Superior temporal gyrus (tissue), 1 donor: Measurements from ENCODE around the gene RPS6KA2.
A peak's percentile ranks its signal among the peaks of the same experiment; 100 is the strongest.
"Not testable (repeated sequence)": the region's sequence is repeated elsewhere in the genome, so short reads cannot be mapped to it uniquely, and the experiment has no call there.

Experiments
- DNase-seq: peaks from one replicate; pipeline ENCODE4 v3.0.0-alpha.2; 2016; ENCODE audit errors: extremely low spot score

The RPS6KA2 gene

GRCh38 chr6:166591961-166592520 lies 35.0 kb downstream of the RPS6KA2 start:
- DNase-seq, result no peak

- no peak for DNase-seq
Observed at GRCh38 chr6:166591026-166591425, 36.0 kb downstream of the RPS6KA2 start.

GRCh38 chr6:166589786-166590574 lies 37.1 kb downstream of the RPS6KA2 start:
- no peak for DNase-seq

- DNase-seq, result no peak
Observed at GRCh38 chr6:166589337-166589731, 37.7 kb downstream of the RPS6KA2 start.

- no peak for DNase-seq
Observed at GRCh38 chr6:166588691-166589336, 38.2 kb downstream of the RPS6KA2 start.

GRCh38 chr6:166587631-166588413 lies 39.2 kb downstream of the RPS6KA2 start:
- DNase-seq, result no peak

GRCh38 chr6:166586424-166587156 lies 40.5 kb downstream of the RPS6KA2 start, which contains the start of gene RAMACL:
Gene RAMACL (minus strand): TSS chr6:166586678. CDS start chr6:166586477, 201 bp downstream.
- DNase-seq, result no peak

- DNase-seq, result peak; percentile 56
Observed at GRCh38 chr6:166584853-166585429, 42.1 kb downstream of the RPS6KA2 start.

GRCh38 chr6:166584155-166584554 lies 42.9 kb downstream of the RPS6KA2 start:
- no peak for DNase-seq

GRCh38 chr6:166583230-166583965 lies 43.7 kb downstream of the RPS6KA2 start:
- no peak for DNase-seq

GRCh38 chr6:166582258-166582657 lies 44.8 kb downstream of the RPS6KA2 start:
- DNase-seq, result no peak

GRCh38 chr6:166581801-166582200 lies 45.2 kb downstream of the RPS6KA2 start:
- DNase-seq, result not testable (repeated sequence)

- no peak for DNase-seq
Observed at GRCh38 chr6:166581091-166581511, 46.0 kb downstream of the RPS6KA2 start.

GRCh38 chr6:166580076-166581050 lies 46.7 kb downstream of the RPS6KA2 start:
- no peak for DNase-seq

GRCh38 chr6:166579237-166579850 lies 47.7 kb downstream of the RPS6KA2 start:
- DNase-seq, result no peak

GRCh38 chr6:166578536-166579236 lies 48.4 kb downstream of the RPS6KA2 start:
- DNase-seq, result no peak

GRCh38 chr6:166575205-166575604 lies 51.8 kb downstream of the RPS6KA2 start:
- peak; percentile 62 for DNase-seq
